AG09319 (cell line): ENCODE results near the gene PTPRZ1.

ENCODE experiments used
- DNase-seq: peaks from one replicate; pipeline ENCODE4 v3.0.0-alpha.2; 2010; ENCODE audit warnings: low read depth; ENCODE audit errors: extremely low read depth
- TF ChIP-seq, protein P1 (sequence below): IDR thresholded peaks from 2 replicates; pipeline ENCODE4 v1.5.1; 2011; ENCODE audit warnings: low read depth, mild to moderate bottlenecking, inconsistent platforms, low read length, moderate library complexity

The PTPRZ1 gene

DNA sequence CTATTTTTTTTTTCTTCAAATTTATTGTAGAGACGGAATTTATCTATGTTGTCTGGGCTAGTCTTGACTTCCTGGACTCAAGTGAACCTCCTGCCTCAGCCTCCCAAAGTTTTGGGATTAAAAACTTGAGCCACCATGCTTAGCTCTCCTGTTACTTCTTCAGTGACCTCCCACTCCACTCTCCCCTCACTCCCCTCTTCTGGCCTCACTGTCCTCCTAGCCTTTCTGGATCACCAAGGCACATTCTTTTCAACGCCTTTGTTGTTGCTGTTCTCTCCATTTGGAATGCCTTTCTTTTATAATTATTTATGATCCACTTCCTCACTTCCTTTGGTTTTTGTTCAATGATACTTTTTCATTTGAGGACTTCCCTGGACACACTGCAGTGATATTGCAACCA lies 17.9 kb downstream of the PTPRZ1 start:
- no peak for DNase-seq
- TF ChIP-seq, protein P1, sequence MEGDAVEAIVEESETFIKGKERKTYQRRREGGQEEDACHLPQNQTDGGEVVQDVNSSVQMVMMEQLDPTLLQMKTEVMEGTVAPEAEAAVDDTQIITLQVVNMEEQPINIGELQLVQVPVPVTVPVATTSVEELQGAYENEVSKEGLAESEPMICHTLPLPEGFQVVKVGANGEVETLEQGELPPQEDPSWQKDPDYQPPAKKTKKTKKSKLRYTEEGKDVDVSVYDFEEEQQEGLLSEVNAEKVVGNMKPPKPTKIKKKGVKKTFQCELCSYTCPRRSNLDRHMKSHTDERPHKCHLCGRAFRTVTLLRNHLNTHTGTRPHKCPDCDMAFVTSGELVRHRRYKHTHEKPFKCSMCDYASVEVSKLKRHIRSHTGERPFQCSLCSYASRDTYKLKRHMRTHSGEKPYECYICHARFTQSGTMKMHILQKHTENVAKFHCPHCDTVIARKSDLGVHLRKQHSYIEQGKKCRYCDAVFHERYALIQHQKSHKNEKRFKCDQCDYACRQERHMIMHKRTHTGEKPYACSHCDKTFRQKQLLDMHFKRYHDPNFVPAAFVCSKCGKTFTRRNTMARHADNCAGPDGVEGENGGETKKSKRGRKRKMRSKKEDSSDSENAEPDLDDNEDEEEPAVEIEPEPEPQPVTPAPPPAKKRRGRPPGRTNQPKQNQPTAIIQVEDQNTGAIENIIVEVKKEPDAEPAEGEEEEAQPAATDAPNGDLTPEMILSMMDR = no peak

DNA sequence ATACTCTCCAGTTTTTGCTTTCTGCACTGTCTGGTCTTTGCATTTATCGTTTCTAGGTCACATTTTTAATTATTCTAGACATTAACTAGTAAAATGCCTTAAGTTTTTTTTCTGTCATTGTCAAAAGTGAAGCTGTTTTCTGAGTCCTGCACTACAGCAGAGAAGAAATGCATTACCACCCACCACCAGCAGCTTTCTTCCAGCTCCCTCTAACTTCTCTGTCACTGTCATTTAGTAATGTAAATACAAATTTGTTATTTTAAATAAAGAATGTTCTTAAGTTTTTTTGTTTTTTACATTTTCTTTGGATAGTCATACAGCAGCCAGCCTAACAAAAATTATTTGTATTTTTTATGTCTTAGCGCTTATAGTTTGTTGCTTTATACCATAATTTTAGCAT lies 18.8 kb downstream of the PTPRZ1 start:
- no peak for DNase-seq
- TF ChIP-seq, protein P1 = no peak

DNA sequence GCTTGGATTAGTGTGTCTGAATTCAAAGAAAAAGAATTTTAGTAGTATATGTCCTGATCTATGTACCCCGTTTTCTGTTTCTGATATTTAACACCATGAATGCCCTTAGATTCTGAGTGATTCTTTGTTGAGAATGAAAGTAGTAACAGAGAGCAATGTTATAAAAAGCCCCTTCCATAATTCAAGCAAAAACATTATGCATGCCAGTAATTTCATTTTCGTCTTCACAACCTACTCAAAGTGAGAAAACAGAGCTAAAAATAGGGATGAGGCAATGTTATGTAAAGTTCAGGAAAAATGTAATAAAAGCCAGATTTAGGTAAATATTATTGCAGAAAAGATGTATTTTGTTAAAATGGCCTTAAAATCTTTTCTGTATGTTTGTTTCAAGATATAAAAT lies 28.1 kb downstream of the PTPRZ1 start:
- TF ChIP-seq, protein P1 = no peak
- DNase-seq = no peak

DNA sequence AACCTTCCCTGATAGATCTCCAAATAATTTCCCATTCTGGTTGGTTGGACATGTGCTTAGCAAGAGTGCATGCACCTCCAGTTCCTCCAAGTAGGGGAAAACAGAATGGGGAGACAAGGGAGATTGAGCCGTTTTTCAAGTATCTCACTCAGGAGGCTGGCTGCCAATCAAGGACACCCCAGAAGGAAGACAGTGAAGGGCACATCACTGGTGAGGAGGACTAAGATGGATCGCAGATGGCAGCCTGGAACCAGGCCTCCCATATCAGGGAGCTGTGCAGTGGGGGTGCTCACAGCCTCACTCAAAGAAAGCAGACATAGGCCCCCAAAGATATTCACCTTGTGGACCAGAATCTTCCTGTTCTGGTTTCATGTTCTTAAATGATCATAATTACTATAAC lies 31.2 kb downstream of the PTPRZ1 start:
- TF ChIP-seq, protein P1 = no peak
- no peak for DNase-seq

DNA sequence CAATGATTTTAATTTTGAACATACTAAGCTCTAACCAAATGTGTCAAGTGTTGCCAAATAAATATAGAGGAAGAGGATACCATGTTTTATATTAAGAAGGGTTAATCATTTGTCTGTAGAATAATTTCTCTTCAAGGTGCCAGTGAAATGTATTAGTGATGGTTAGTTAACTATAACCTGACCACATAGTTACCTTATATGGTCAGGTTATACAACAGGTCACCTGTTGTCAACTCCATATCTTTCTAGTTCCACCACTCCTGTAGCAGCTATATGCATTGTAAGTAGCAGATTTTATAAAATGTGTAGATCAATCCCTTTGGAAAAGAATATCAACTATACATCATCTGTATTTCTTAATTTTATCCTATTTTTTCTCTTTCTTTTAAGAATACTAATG lies 35.1 kb downstream of the PTPRZ1 start:
- TF ChIP-seq, protein P1 = no peak
- DNase-seq = no peak

DNA sequence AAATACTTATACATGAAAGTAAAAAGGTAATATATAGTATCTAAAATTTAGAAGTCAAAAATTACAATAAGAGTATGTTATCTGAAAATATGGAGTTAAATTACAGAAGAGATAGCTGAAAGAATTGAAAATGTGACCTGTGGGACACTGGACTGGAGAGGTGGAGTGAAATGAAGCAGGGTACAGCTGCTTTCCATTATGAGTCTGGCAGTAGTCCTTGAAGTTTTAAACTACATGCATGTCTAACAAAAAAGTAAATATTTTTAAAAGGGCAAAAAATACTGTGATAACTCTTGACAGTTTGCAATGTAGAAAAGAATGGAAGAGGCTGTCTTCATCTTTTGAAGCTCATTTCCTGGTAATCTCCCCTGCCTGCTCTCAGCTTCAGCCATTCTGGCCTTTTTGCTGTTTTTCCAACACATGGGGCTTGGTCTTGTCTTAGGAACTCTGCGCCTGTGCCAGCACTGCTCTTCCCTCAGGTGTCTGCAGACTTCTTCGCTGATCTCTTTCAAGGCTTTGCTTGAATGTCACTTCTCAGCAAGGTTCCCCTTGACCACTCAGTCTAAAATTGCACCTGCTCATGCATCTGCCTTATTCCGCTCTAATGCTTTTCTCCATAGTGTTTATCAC lies 36.9 kb downstream of the PTPRZ1 start:
- no peak for DNase-seq

DNA sequence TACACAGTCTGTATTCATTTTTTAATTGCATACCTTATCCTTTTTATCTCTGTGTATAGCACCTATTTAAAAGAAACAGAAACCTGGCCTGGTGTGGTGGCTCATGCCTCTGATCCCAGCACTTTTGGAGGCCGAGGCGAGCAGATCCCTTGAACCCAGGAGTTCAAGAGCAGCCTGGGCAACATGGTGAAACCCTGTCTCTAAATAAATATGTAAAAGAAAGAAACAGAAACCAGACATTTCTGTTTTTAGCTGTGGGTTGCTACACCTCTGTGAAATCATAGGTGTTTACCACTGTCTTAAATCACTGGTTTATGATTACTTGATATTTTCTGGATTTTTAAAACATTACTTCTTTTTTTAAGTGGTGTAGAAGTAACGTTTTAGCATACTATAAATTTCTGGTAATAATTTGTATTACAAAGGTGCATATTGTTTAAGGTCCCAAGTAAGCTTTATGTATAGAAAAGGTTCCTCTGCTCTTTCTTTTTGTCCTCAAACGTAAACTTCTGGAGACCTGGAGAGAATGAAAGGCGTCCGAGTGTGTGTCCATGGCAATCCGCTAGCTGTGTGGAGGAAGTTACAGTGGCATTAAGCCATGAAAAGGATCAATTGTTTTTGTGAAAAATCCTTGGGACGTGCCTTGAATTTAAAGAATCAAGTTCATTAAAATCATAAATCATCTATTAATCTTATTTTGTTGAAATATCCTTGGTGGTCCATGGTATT lies 41.1 kb downstream of the PTPRZ1 start:
- no peak for DNase-seq
- TF ChIP-seq, protein P1 = no peak

More for the DNA sequence above, 36.9 kb downstream of the PTPRZ1 start:
- TF ChIP-seq, protein P1 = no peak
